Activated CD8-positive, alpha-beta memory T cell treated with anti-CD3 and anti-CD28 coated beads for 1 hour (primary cell): ENCODE measurements around the gene ARID4B.
"Not testable (repeated sequence)": the region's sequence is repeated elsewhere in the genome, so short reads cannot be mapped to it uniquely, and the experiment has no call there.

Source experiments
- DNase-seq, 2 donors: peaks; one replicate each; pipeline ENCODE4 v3.0.0-alpha.2; 2020; ENCODE audit warnings: low read depth in 1 of 2; ENCODE audit errors: extremely low read depth in 1 of 2

The ARID4B gene

DNA sequence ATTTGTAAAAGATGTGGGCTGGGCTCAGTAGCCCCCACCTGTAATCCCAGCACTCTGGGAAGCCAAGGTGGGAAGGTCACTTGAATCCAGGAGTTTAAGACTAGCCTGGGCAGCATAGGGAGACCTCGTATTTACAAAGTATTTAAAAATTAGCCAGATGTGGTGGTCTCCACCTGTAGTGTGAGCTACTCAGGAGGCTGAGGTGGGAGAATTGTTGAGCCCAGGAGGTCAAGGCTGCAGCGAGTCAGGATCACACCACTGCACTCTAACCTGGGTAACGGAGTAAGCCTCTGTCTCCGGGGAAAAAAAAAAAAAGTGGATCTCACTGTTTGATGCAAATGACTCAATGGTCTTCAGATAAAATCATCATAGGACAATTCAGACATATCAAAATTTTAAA lies 89.4 kb downstream of the ARID4B start:
- DNase-seq = no peak

DNA sequence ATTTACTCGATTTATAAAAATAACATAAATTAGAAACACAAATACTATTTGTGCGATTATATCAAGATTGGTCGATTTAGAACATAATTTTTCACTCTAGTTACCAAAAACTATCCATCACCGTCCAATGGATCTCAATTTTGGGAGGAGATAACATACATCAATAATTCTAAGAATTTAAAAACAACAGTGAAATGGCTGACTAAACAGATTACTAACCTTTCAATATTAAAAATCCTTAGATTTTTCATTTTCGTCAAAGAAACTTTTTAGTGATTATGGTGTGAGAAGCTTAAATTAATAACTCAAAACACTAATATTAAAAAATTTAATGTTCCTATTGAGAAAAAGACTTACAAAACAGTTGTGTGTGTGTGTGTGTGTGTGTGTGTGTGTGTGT lies 91.9 kb downstream of the ARID4B start:
- no peak for DNase-seq

DNA sequence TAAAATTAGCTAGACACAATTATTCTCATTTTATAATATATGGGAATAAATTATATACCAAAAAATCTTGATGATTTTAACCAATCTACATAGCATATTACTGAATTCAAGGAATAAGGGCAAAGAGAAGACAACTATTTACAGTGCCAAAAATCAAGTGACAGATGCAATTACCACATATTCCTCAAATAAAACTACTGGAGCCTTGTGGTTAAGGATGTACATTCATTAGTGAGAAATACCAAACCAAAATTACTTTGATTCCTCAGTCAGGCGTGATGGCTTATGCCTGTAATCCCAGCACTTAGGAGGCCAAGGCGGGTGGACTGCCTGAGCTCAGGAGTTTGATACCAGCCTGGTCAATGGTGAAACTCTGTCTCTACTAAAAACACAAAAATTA lies 98.1 kb downstream of the ARID4B start:
- DNase-seq = no peak

- DNase-seq = no peak
Measured at GRCh38 chr1:235227414-235227813, 100.6 kb downstream of the ARID4B start.

DNA sequence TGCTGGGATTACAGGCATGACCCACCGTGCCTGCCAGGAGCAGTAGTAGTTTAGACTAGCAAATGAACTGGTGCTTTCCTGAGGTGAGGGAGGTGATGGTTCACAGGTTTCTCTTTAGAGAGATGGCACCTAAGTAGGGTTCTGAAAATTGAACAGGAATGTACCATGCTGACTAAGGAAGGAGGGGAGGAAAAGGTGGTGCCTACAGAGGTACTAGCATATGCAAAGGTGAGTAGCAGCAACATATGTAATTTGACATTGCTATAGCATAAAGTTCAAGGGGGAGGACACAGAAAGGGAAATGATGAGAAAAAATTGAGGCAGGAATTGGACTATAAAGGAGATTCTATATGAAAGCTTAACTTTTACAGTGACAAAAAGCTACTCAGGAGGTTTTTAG lies 101.0 kb downstream of the ARID4B start:
- DNase-seq = no peak

- no peak for DNase-seq
Measured at GRCh38 chr1:235225299-235225698, 102.7 kb downstream of the ARID4B start.

DNA sequence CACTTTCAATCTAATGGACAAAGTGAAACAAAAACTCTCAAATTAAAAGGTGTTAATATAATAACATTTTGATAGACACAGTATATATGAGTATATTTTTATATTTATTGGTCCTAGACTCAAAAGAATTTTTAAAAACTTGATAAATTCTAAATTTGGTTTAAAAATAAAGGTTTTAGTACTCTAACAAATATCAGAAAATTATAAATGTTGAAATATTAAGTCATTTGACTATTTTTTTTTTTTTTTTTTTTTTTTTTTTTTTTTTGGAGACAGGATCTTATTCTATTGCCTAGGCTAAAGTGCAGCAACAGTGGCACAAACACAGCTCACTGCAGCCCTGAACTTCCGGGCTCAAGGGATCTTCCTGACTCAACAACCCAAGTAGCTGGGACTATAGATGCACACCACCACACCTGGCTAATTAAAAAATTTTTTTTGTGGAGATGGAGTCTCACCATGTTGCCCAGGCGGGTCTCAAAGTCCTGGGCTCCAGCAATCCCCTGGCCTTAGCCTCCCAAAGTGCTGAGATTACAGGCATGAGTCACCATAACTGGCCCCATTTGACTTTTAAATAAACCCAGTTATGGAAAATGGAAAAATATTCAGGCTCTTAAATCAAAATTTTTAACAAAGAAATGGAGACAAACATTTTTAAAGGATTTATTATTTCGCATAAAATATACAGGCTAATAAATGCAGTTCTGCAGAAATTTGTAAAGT lies 106.2 kb downstream of the ARID4B start:
- DNase-seq = no peak

DNA sequence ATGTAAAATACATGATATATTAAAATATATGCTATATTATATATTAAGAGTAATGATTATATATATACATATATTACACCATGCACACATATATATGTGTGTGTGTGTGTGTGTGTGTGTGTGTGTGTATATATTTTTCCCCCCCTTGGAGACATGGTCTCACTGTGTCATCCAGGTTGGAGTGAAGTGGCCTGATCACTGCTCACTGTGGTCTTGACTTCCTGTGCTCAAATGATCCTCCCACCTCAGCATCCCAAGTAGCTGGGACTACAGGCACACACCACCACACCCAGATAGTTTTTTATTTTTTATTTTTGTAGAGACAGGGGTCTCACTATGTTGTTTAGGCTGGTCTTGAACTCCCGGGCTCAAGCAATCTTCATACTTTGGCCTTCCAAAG lies 112.5 kb downstream of the ARID4B start:
- DNase-seq = no peak

DNA sequence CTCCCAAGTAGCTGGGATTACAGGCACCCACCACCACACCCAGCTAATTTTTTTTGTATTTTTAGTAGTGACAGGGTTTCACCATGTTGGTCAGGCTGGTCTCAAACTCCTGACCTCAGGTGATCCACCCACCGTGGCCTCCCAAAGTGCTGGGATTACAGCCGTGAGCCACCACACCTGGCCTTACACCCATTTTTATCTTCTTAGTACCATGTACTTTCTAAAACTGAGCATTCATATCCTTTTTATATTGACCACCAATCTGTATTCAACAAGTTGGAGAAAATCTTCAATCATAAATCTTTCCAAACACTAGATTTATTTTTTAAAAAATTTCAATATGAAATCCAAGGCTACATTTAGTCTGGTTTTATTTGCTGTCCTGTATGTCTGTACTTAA lies 113.0 kb downstream of the ARID4B start:
- DNase-seq = not testable (repeated sequence)

DNA sequence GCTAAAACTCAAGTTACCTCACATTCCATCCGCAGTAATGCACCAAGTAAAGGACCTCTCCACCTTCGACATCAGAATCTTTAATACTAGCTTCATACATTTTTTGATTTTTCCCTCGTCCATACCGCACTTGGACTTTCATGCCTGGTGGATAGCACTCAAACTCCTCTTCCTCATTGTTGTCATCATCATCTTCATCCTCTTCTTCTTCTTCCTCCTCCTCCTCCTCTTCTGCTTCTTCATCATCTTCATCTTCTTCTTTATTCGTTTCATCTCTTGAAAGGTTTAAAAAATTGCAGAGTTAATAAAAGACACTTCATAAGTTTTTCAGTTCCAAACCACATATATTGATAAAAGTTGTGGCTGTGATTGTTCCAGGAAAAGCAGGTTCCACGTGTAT lies 114.2 kb downstream of the ARID4B start:
- no peak for DNase-seq

GRCh38 chr1:235211517-235211916 lies 116.5 kb downstream of the ARID4B start:
- DNase-seq = no peak

DNA sequence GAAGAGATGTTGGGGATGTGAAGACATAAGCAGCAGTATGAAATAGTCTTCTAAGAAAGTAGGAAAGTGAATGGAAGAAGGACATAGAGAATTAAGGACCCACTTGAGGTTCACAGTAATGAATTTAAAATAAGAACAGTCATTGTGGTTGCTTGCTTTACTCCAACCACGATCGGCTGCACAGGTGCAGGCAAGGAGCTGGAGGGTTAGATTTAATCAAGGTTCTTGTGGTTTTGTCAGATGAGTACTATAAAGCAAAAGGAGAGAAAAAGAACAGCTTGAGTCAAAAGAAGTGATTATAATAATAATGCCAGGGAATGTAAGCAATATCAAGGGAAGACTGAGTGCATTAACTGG lies 120.8 kb downstream of the ARID4B start:
- DNase-seq = peak in 1 of 2 donors; percentile 4

GRCh38 chr1:235206533-235207208 lies 121.3 kb downstream of the ARID4B start:
- no peak for DNase-seq

DNA sequence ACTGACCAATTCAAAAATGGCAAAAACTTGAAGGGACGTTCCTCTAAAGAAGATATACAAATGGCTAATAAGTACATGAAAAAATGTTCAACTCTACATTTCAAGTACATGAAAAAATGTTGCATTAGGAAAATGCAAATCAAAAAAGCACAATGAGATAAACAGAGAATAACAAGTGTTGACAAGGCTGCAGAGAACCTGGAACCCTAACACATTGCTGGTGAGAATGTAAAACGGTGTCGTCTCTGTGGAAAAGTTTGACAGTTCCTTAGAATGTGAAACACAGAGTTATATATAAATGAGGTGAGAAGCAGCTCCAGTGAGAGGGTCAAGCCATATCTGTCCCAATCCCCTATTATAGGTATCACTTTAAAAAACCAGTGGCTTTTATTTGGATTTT lies 122.3 kb downstream of the ARID4B start:
- DNase-seq = no peak

DNA sequence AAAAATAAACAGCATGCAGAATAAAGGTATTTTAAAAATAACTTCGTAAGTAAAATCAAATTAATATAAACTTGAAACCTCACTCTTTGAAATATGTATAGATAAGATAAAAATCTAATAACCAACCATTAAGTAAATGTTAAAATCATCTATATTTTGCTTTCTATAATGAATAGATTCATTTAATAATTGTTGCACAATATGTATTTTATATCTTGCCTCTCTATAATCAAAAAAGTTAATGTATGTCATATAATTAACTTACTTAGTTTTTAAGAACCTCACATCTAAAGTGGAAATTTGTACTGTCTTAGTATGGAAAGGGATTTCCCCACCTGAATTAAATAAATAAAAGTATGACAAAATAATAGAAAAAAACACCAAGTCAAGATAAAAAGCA lies 124.6 kb downstream of the ARID4B start:
- DNase-seq = no peak

GRCh38 chr1:235202447-235202846 lies 125.5 kb downstream of the ARID4B start:
- DNase-seq = not testable (repeated sequence)

- DNase-seq = no peak
Measured at GRCh38 chr1:235199441-235199840, 128.5 kb downstream of the ARID4B start.

GRCh38 chr1:235190431-235190830 lies 137.5 kb downstream of the ARID4B start:
- DNase-seq = no peak

GRCh38 chr1:235187316-235187715 lies 140.7 kb downstream of the ARID4B start:
- DNase-seq = no peak

DNA sequence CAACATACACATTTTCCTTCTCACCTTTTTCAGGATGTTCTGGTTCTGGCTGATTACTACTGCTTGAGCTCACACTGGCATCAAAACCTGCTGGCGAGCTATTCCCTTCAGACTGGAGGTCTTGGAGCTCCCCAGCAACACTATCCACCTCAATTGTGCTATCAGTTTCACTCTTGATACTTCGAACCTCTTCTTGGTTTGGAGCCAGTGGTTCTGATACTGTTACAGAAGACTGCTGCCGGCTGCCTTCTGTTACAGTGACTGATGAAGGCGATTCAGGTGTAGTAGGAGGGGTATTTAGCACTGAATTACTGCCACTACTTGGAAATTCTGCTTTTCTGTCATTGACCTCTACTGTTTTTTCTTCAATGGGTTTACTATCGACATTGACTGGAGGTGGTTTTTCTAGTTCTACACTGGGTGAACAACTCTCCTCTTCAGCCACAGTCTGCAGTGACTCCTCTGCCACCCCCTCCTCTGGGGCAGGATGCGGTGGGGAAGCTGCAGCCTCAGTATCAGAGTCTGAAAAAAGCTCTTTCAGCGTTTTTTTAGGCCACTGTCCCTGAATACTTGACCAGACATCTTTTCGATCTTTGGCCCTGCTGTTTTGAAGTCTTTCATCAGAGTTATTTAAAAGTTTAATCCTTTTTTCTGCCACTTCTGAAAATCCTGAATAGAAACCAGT lies 146.3 kb downstream of the ARID4B start:
- DNase-seq = no peak

- no peak for DNase-seq
Measured at GRCh38 chr1:235180916-235181460, 147.0 kb downstream of the ARID4B start.

GRCh38 chr1:235176486-235176885 lies 151.5 kb downstream of the ARID4B start:
- DNase-seq = no peak
